Pancreas (tissue), 10 donors: ENCODE data around the gene UVRAG. TPM values are rescaled to one million over a fixed set of nuclear protein-coding genes. Genes with fewer than 3 reads are reported as not detected.

Experiments used
- ATAC-seq, 4 donors: fragments of 200-7000 bp; cut with Tn5 transposase; one replicate each; pipeline versions ENCODE4 v1.8.0 to v1.9.1; 2020; ENCODE audit warnings: mild to moderate bottlenecking in 4 of 4, moderate library complexity in 4 of 4
- DNase-seq, 6 donors: peaks; one replicate each; pipeline ENCODE4 v3.0.0-alpha.2; 2020
- FAIRE-seq: peaks from 2 replicates; lab custom pipeline; 2012; peaks lifted over from hg19 to GRCh38; lab: Jason Lieb, UNC
- H3K27ac ChIP-seq, 4 donors: fragments of 200-600 bp; sonication (generic); 1 replicate in 3 of 4; 2 replicates in 1 of 4; pipeline versions ENCODE4 v1.5.0 to v1.8.0; 2020
- H3K27me3 ChIP-seq, 4 donors: fragments of 200-600 bp; one replicate each; pipeline ENCODE4 v1.8.0; 2021
- H3K36me3 ChIP-seq, 3 donors: fragments of 200-600 bp; sonication (generic) in 1 of 3; one replicate each; pipeline versions ENCODE4 v1.5.0 to v1.8.0; 2020 to 2021
- H3K4me1 ChIP-seq, 3 donors: fragments of 200-600 bp; one replicate each; pipeline ENCODE4 v1.8.0; 2021
- H3K4me3 ChIP-seq, 4 donors: fragments of 200-600 bp; sonication (generic) in 2 of 4; one replicate each; pipeline versions ENCODE4 v1.5.0 to v1.8.0; 2020 to 2021
- H3K9me3 ChIP-seq, 4 donors: fragments of 200-600 bp; one replicate each; pipeline ENCODE4 v1.8.0; 2021
- CTCF ChIP-seq, 4 donors: fragments of 200-600 bp; sonication (generic) in 3 of 4; IDR thresholded peaks; one replicate each; pipeline versions ENCODE4 v1.5.0 to v1.8.0; 2021; ENCODE audit warnings: antibody characterized with exemption in 4 of 4
- WGBS, 2 donors: extraction: QIAGEN DNeasy Blood & Tissue Kit; methylation state at CpG; one replicate each; pipeline ENCODE4 v1.1.7; 2013; 5-methylcytosine and 5-hydroxymethylcytosine counted together
- intact Hi-C, 3 donors: fragments of 100-400 bp; cut with DNase I; formaldehyde crosslinking; loops; one replicate each; pipeline versions ENCODE4 v1.11.1 to v1.14.2; 2022
- polyA plus RNA-seq, 2 donors: library from polyadenylated mRNA; stranded (reverse); fragments of 200-250 nt; gene quantifications; one replicate each; pipeline ENCODE4 v1.2.3, GENCODE V29; 2013
- total RNA-seq, 6 donors: library from RNA; stranded (reverse); fragmentation: NEBNext Ultra II Directional in 4 of 6; extraction: Animal tissue kit (Norgen Biotek cat#: 25700) in 4 of 6; gene quantifications; one replicate each; pipeline versions ENCODE4 v1.2.1 to v1.2.4, GENCODE V29; 2021 to 2023
- donor health status: healthy with polysubstance abuse.
- donor health status: DM: no; HTN: no; CAD: no; lungs with moderate emphysema.
- donor health status: DM: no; HTN: no; CAD: no.
- donor health status: control.
- donor health status: control.
- donor health status: Bipolar disorder and iron deficiency.
- donor health status: DM: yes; HTN: yes; CAD: no.
- donor health status: DM: no; HTN: no; CAD: no.
- donor health status: DM: no; HTN: no; CAD: no.
- donor health status: DM: yes; HTN: yes; CAD: no.

The UVRAG gene
- total and polyA plus RNA-seq, 8 donors = 3.3 to 17.2 (median 7.6) TPM

- ATAC-seq (no peak), DNase-seq (no peak), FAIRE-seq (no peak)
- no peaks in the 10 kb centered on the region for H3K36me3 ChIP-seq
- no peak overlapping the region for H3K4me3 ChIP-seq
- H3K4me1 ChIP-seq = no peaks in the 10 kb centered on the region
- intact Hi-C loops = no loop called here
- H3K27ac ChIP-seq = no peak overlapping the region
- no peak for TF ChIP-seq CTCF (IDR thresholded peaks at IDR 0.05)
- no peaks in the 10 kb centered on the region for H3K9me3 ChIP-seq
- WGBS, 2 donors = 91 to 92% methylated on average over 6 of the region's 6 CpGs
- H3K27me3 ChIP-seq = no peaks in the 10 kb centered on the region
These were observed 351.3 kb downstream of the UVRAG start for GRCh38 chr11:76166314-76166713.

- no peak overlapping the region for H3K27ac ChIP-seq
- FAIRE-seq (no peak), DNase-seq (peak in 1 of 6 donors; percentile 46), ATAC-seq (no peak)
- no peaks in the 10 kb centered on the region for H3K36me3 ChIP-seq
- TF ChIP-seq CTCF (IDR thresholded peaks at IDR 0.05) = no peak
- H3K27me3 ChIP-seq = no peaks in the 10 kb centered on the region
- no peak overlapping the region for H3K4me3 ChIP-seq
- H3K4me1 ChIP-seq = no peaks in the 10 kb centered on the region
- no peaks in the 10 kb centered on the region for H3K9me3 ChIP-seq
- intact Hi-C loops = no loop called here
- WGBS, 2 donors = 72 to 78% methylated on average over 13 of the region's 13 CpGs
These were observed 352.6 kb downstream of the UVRAG start for GRCh38 chr11:76167590-76167989.

- H3K4me1 ChIP-seq = no peaks in the 10 kb centered on the region
- FAIRE-seq (no peak), ATAC-seq (no peak), DNase-seq (peak in 1 of 6 donors; percentile 48)
- no peaks in the 10 kb centered on the region for H3K36me3 ChIP-seq
- no peak for TF ChIP-seq CTCF (IDR thresholded peaks at IDR 0.05)
- no peaks in the 10 kb centered on the region for H3K9me3 ChIP-seq
- 85 to 91% methylated on average over 15 of the region's 15 CpGs for WGBS, 2 donors
- H3K27ac ChIP-seq = no peak overlapping the region
- intact Hi-C loops = no loop called here
- no peaks in the 10 kb centered on the region for H3K27me3 ChIP-seq
- no peak overlapping the region for H3K4me3 ChIP-seq
These were observed 354.5 kb downstream of the UVRAG start for GRCh38 chr11:76169473-76169896.

- no peak for TF ChIP-seq CTCF (IDR thresholded peaks at IDR 0.05)
- Histone ChIP-seq H3K27ac (no peak overlapping the region), H3K9me3 (no peaks in the 10 kb centered on the region), H3K4me3 (no peak overlapping the region), H3K4me1 (no peaks in the 10 kb centered on the region), H3K36me3 (no peaks in the 10 kb centered on the region), H3K27me3 (no peaks in the 10 kb centered on the region)
- WGBS, 2 donors = 54 to 57% methylated on average over 4 of the region's 4 CpGs
- intact Hi-C loops = no loop called here
- DNase-seq (peak in 2 of 6 donors; percentile 31 to 34), ATAC-seq (peak in 1 of 4 donors; percentile 20), FAIRE-seq (no peak)
These were observed 355.5 kb downstream of the UVRAG start for GRCh38 chr11:76170468-76170867.

- DNase-seq (peak in 1 of 6 donors; percentile 31), FAIRE-seq (no peak), ATAC-seq (peak in 1 of 4 donors; percentile 28)
- Histone ChIP-seq H3K27me3 (no peaks in the 10 kb centered on the region), H3K4me3 (no peak overlapping the region), H3K9me3 (no peaks in the 10 kb centered on the region), H3K36me3 (no peaks in the 10 kb centered on the region), H3K4me1 (no peaks in the 10 kb centered on the region), H3K27ac (no peak overlapping the region)
- no peak for TF ChIP-seq CTCF (IDR thresholded peaks at IDR 0.05)
- intact Hi-C loops = no loop called here
- 48 to 52% methylated on average over 13 of the region's 13 CpGs for WGBS, 2 donors
These were observed 357.6 kb downstream of the UVRAG start for GRCh38 chr11:76172583-76172982.
